C1 segment of cervical spinal cord (tissue), 14 donors: ENCODE data around the gene ENPP6.
A peak's percentile ranks its signal among the peaks of the same experiment; 100 is the strongest.
"Not testable (repeated sequence)": the region's sequence is repeated elsewhere in the genome, so short reads cannot be mapped to it uniquely, and the experiment has no call there.

Experiments
- DNase-seq, 14 donors: peaks; one replicate each; lab custom pipeline; 2025; lab: John Stamatoyannopoulos, UW

The ENPP6 gene

DNA sequence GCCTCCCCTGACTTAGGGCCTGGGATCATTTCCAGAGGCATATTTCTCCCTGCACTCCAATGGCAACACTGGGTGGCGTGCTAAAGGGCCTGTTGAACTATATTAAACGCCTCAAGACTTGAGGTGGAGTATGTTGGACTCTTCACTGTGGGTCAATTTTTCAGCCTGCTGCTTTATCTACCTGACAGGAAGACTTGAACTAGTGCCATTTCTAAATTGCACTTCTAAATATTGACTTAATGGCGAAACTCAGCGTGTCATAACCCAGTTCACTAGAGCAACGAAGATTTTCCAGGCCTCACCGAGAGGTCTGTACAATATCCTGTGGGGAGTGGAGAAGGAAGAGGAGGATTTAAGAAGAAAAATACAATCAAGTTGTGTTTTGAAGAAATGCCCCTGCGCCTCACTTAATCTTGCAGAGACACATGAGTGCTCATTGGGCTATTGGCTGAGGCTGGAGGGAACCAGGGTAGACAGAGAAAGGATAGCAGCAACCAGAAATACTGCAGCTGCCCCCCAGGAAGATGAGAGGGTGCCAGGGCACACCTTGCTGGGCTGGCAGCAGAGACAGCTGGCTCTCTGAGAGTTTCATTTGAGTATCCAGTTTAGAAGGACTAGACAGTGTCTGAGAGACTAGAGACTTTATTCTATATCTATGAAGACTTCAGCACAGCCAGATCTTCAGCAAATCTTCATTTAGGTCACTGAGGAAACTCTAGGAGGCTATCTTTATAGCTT, 67.4 kb downstream of the ENPP6 start:
- no peak for DNase-seq

DNA sequence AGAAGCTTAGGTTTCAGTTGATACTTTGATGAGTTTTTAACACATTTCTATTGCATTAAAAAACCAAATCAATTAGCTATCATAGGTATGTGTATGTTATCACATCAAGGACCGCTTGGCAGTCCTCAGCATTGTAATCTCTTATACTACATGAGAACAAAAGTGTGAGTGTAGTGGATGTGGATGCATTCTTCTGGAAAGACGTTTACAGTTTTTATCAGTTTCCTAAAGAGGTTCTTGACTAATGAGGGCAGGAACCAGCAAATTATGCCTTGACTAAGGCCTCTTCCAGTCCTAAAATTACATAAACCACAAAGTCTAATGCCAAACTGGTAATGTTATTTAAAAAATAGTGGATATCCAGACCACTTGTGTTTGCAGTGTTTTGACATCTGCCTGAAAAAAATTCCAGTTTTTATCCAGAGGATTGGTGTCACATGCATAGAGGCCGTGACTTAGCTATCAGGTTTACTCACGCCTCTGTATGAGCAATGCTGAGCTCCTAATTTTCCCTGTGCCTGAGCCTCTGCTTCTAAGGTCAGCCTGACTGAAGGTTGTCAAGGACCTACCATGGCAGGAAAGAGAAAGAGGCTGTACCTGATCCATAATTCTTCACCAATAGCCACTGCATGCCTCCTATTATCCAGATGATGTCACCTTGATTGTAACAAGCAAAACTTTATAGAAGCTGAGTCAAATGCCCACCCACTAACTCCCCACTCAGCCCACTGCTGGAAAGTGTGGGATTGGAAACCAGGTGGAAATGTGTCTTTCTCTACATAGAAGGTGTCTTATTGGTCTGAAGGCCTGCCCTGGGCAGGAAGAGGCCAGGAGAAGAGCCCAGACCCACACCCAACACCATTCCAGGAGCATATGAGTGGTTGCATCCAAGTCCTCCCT, 68.7 kb downstream of the ENPP6 start:
- no peak for DNase-seq

DNA sequence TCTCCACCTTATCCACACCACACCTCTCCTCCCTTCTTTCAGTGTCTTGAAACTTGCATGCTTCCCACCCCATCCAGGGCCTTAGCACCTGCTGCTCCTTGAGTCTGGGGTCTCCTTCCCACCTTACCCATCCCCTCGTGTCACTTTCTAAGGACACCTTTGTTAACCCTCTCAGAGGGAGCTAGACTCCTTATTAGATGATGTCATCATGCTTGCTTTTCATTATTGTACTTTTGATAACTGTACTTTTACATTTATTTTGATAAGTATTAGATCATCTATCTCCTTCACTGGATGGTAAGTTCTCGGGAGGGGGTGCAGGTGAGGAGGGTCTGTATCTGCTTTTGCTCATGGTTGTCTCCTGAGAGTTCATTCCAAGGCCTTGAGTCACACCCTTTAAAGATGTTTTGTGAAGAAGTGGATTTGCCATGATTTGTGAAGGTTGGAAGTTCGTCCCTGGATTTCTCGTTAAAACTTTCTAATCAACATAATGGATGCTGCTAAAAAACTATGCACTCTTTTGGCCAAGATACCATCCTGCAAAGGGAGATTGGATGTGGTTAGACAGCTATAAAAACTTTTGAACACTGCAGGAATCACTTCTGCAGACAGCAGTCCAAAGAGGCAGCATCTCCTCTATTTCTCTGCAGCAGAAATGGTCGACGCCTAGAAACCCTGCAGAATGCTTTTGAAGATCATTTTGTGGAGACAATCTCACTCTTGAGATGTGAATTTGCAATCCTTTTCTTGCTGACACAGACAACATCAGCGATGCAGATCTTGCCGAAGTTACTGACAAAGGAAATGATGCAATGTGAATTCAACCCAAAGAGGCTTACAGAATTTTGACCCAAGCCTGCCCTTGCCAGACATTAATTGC, 69.6 kb downstream of the ENPP6 start:
- no peak for DNase-seq

DNA sequence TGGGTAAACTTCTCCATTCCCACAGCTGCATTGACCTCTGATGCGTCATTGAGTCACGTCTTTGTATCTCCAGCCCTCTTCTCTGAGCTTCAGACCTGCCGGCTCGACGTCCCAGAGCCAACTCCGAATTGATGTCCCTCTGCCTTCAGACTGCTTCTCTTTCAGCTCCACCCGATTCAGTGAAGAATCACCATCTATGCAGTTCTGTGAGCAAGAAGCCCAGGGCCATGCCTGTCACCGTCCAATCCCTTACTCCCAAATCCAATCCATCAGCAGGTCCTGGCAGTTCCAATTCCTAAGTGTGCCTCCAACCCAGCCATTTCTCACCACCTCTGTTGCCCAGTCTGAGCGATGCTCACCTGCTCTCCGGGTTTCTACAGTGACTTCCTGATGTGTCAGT, 70.7 kb downstream of the ENPP6 start:
- DNase-seq = no peak

DNA sequence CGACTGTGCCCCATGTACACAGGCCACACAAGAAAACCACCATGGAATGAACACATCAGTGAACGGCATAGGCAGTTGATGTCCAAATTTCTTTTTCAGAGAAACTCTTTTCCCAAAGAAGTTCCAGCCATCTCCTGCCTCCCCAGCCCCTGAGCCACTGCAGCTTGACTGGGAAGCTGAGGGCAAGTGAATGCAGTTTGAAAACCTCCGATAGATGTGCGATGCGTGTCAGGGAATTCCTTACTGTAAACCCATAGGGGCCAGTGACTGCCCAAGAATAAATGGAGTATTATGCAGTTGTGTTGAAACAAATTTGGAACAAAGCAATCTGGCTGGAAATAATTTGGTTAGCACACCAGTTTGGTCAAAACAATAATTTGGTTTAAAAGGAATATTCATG, 72.1 kb downstream of the ENPP6 start:
- DNase-seq = no peak

DNA sequence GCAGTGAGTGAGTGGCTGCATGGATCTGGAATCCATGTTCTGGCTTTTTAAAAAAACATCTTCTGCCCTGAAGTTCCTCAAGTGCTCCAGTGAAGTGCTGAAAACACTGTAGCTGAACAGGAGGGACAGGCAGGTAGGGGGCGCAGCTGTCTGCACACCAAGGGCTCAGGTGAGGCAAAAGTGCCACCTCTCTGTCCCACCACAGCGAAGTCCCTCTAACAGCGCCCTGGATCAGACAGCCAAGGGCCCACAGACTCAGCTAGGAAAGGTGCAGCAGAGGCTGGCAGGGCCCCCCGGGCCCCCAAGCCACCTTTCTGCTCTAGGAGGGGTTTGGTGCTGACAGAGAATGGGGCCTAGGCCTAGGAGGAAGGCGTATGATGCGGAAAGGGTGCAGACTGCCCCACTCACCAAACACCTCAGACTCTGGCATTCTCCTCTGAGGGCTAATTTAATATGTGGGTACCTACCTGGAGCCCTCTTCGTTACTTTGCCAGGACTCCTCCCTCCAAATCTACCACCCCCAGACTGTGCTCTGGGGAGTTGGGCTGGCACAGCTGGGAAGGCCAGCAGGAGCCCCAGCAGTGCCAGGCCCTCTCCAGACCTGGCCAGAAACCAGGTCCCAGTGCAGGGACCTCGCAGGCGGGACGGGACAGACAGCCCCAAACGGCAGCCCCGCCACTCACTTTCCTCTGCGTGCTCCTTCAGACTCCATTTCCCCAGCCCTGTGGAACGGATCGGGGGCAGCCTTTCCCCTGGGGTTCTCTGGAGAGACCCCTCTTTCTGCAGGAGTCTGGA, 73.7 kb downstream of the ENPP6 start:
- DNase-seq = no peak

DNA sequence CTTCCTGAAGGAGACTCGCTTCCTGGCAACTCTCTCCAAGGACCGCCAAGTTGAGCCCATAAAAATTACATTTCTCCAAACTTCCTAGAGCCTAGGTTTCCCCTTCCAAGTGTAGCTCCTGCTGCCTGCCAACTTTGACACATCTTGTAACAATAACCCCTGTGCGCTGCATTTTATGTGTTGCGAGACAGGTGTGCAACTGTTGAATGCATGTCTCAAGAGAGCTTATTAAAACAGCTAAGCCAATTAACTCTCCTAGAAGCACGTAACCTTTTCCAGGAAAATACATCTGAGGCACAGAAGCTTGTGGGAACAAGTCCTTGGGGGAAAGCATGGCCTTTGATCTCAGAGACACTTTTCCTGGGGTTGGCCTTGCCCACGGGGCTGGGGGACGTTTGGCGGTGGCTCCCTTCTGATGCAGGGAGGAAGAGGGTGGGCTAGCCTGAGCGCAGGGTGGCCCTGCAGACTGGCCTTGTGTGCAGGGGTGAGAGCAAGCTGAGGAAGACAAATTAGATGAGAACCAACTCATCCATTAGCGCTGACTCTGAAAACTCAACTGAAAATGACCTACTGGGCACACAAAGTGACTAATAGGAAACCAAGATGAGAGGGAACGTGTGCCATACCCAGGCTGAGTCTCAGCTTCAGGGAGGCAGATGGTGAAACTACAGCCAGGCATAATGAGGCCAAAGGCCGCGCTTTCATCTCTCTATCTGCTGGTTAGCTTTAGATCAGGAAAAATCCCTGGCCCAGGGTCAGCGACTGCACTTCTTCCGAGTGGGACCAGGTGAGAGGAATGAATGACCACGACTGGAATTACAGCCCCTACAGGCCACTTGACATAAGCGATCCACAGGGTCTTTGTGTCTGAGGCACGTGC, 75.3 kb downstream of the ENPP6 start:
- DNase-seq = no peak

DNA sequence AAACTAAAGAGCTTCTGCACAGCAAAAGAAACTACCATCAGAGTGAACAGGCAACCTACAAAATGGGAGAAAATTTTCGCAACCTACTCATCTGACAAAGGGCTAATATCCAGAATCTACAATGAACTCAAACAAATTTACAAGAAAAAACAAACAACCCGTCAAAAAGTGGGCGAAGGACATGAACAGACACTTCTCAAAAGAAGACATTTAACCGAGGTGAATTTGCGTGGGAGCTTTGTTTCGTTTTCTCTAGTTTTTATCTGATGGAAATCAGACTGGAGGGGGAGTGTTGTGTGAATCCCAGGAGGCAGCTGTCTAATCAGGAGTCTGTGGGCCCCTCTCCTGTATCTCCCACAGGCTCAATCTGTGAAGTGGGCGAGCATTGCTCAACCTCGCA, 76.8 kb downstream of the ENPP6 start:
- DNase-seq = not testable (repeated sequence)

DNA sequence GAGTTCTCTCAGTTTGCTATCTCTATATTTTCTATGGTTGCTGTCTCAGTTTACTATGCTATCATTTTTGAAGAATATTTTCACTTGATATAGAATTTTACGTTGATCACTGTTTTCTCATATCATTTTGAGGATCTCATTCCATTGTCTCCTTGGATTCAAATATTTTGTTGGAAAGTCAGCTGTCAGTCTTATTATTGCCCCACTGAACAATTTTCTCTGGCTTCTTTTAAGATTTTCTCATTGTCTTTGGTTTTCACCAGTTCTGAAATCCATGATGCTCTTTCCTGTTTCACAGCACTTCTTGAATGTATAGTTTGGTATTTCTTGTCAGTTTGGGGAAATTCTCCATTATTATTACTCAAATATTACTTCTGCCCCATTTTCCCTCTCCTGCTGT, 81.1 kb downstream of the ENPP6 start:
- DNase-seq = no peak

DNA sequence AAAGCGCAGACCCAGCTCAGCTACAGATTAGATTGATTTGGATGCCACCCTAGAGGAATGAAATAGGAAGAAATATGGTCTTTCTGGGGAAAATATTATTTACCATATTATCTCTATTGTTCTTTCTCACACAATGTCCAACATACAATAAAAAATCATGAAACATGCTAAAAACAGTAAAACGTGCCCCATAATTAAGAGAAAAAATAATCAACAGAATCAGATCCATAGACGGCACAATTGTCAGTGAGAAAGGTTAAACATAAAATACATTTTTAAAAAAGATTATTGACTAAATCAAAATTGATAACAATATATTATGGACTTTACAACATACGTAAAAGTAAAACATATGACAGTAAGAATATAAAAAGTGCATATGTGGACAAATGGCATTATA, 90.9 kb downstream of the ENPP6 start:
- DNase-seq = no peak

DNA sequence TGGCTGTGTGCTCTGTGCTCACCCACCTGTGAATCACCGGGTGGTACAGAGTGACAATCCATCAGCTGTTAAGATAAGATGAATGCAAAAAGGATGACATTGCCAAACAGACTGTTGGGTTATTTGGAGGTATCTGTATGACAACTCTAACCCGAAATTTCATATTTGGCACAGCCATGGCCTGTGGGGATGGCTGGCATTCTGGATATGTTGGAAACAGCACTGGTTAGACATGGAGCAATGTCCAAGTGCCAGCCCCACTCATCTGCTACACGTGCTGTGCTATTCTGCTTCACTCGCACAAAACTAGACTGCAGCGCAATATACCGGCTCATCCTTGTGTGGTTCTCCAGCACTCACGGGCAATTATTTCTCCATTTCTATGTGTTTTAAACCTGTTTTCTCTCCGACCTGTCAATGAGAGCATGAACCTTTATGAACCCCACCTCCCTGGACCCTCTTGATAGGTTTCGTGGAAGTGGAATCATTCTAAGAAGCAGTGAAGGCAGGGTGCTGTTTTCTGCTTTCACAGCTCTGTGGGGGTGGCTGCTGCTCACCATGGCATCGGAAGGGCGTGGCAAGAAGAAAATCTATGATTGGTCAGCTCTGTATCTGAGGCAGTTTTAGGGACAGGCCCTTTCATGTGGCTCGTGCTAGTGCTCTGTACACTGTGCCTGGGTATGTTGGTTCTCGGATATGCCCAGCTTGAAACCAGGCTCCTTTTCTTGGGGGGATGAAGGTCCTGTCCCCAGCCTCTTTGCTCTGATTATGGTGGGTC, 94.9 kb downstream of the ENPP6 start:
- peak in 1 of 14 donors; percentile 45 for DNase-seq

DNA sequence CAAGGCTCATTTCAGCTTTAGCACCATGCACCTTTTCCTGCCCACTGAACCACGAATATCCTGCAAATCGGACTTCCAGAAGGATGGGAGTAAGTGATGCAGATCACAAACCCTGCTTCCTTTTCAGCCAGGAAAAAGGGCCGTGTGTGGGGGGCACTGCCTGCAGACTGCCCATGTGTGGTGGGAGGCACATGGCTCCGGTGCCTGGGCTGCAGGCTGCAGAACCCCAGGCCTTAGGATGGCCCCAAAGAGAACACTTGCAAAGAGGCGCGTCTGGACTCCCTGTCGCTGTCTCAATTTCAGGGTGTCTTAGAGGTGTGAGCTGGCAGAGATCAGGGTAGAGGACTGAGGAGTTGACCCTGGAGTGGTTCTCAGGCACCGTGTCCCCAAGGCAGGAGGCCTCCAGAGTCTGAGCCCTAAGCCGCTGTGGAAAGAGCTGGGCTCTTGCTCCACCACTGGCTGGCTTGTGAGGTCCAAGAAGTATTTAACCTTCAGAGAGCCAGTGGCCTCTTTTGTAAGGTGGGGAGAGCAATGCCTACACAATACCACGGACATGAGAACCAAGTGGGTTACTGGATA, 97.0 kb downstream of the ENPP6 start:
- no peak for DNase-seq

DNA sequence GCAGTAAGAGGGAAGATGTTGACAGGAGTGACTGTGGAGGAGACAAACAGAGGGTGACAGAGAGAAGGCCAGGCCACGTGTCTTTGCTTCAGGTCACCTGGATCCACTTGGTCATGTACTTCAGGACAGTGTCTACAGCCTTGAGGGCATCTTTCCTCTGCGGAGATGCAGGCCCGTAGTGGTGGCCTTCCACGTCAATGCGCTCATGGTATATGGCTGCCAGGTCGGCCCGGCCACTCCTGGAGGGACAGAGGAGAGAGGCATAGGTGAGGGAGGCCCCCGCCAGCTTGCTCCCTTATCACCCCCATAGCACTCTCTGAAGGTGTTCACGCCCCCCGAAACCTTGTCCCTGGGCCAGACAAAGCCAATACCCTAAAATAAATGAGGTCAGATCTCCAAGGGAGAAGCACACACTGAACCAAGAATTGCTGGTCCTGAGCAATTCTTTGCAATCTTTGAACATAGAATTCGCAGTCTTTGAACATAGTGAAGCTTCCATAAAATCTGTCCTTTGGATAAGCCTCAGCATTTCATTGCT, 99.9 kb downstream of the ENPP6 start:
- DNase-seq = no peak

DNA sequence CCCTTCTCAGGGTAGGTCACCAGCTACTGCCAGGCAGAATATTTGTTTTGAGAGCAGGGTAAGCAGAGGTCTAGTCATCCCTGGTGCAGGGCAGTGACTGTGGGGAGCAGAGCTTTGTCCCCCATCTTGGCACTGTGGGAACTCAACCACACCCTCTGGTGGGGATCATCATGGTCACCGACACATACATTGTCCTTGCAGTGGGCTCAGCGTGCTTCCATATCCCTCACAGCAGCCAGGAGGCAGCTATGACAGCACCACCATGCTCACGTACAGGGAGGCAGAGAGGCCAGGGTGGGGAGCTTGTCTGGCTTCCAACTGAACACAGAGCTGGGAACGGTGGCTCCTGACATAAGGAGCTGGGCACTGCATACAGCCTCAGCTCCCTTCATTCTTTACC, 102.3 kb downstream of the ENPP6 start:
- no peak for DNase-seq

DNA sequence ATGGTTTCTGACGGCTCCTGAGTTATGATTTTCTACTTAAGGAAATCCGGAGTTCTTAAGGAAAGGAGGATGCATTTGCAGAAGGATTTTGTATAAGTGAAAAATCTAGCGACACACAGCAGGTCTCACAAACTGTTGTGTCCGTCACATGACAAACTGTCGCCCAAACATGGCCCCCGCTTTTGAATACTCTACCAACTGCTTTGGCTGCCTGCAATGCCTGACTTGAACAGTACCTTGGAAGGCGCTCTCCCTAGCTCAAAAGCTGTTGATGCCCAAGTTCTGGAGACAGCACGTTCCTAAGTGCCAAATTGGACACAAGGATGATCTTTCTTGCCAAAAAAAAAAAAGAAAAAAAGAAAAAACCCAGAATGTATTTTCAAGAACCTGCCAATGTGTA, 103.2 kb downstream of the ENPP6 start:
- DNase-seq = no peak

DNA sequence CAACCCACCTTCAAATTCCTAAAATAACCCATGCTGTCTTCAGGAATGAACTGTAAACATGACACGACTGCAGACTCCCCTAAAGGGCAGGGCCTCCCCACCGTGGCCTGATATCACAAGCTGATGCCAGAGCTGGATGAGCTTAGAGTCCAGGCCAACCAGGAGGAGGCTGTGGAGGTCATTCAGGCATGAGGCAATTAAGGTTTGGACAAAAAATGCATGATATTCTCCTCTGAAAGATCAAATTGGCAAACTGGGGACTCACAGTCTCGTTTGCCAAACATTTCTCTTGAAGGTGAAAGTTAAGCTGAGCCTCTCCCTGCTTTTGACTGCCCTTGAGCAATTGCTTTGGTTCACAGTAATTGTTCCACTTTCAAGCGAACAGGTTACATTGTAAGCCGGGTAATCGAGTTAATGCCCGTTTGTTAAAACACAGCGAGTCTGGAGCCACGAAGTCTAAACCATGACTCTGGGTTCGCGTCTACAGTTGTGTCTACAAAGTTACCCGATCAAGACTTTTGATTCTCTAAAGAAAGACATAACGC, 105.6 kb downstream of the ENPP6 start:
- DNase-seq = no peak

DNA sequence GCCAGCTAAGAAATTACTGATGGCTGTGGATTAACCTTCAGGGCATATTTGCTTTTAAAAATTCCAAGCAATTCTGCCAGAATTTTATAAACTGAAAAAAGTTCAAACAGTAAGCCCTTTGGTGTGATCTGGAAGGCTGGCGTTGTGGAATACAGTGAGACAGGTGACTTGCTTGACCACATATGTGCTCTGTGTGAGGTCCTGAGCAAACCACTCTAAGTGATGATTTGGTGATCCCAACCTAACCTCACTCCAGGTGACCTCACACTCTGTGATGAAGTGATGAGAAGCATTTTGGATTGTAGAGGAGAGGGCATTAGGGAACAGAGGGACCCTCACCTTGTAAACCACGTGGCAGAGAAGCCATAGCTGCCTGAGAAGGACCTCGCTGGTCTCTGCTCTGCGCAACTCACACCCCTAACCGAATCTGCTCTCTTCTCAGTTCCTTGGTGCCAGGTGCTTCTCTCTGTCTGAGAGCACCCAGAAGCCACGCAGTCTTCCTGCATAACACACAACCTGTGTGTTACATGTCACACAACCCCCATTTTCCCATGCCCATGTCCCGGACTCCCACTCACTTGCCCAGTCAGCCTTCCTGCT, 106.3 kb downstream of the ENPP6 start:
- no peak for DNase-seq
